ENCODE measurements around the gene STK38. TPM values are rescaled to one million over a fixed set of nuclear protein-coding genes. Genes with fewer than 3 reads are reported as not detected.
"Not testable (repeated sequence)": the region's sequence is repeated elsewhere in the genome, so short reads cannot be mapped to it uniquely, and the experiment has no call there.

Gene STK38
- total RNA-seq, 4 donors from 2014 or later: 19.2 to 43.2 (median 31.3) TPM

DNA sequence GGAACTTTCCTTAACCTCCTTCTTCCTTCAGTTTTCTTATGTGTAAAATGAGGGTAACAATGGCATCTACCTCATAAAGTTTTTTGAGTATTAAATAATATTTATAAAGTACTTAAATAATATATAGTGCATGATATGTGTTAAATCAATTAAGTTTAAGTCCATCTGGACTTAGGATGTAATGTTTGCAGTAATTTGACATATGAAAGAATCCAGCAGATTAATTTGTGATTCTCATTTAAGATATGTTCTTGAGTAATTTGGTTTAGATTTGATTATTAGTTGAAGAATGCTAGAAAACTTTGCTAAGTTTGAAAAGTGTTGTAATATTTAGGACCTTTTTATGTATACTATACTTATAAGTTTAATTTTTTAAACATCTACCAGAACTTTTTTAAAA lies 86.4 kb downstream of the STK38 start:
- ATAC-seq (ENCODE audit: low FRiP score) (no peak), DNase-seq (ENCODE audit: low spot score) (no peak)
- TF ChIP-seq, protein P1, sequence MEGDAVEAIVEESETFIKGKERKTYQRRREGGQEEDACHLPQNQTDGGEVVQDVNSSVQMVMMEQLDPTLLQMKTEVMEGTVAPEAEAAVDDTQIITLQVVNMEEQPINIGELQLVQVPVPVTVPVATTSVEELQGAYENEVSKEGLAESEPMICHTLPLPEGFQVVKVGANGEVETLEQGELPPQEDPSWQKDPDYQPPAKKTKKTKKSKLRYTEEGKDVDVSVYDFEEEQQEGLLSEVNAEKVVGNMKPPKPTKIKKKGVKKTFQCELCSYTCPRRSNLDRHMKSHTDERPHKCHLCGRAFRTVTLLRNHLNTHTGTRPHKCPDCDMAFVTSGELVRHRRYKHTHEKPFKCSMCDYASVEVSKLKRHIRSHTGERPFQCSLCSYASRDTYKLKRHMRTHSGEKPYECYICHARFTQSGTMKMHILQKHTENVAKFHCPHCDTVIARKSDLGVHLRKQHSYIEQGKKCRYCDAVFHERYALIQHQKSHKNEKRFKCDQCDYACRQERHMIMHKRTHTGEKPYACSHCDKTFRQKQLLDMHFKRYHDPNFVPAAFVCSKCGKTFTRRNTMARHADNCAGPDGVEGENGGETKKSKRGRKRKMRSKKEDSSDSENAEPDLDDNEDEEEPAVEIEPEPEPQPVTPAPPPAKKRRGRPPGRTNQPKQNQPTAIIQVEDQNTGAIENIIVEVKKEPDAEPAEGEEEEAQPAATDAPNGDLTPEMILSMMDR (IDR thresholded peaks at IDR 0.05): no peak

DNA sequence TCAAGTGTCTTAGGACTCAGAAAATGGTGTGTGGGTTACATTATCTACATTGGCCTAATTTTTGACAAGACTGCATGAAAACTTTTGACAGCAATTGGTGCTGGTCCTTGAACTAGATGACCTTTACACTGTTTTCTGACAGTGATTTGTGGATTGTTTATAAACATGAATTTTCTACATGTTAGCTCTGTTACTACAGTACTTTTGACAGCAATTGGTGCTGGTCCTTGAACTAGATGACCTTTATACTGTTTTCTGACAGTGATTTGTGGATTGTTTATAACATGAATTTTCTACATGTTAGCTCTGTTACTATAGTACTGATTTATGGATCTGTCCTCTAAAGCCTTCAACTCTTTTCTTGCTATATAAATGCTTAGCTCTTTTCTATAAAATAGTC lies 87.8 kb downstream of the STK38 start:
- DNase-seq (ENCODE audit: low spot score): no peak
- TF ChIP-seq, protein P1 (IDR thresholded peaks at IDR 0.05): no peak
- no peak for ATAC-seq (ENCODE audit: low FRiP score)

DNA sequence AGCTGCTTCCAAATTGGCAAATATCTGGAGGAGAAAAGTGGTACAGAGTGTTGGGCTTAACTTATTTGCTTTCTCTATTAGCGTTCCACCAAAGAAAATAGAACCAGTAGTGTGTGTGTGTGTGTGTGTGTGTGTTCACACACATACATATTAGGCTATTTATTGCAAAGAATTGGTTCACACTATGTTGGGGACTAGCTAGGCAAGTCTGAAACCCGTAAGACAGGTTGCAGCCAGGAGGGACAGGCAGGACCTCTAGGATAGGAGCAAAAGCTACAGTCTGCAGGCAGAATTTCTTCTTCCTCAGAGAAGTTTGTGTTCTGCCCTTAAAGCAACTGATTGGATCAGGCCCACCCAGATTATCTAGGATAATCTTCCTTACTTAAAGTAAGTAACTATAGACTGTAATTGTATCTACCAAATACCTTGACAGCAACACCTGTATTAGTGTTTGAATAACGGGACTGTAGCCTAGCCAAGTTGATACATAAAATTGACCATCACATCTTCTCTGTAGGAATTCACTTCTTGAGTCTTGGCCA lies 91.7 kb downstream of the STK38 start:
- no peak for ATAC-seq (ENCODE audit: low FRiP score)
- DNase-seq (ENCODE audit: low spot score): no peak
- TF ChIP-seq, protein P1 (IDR thresholded peaks at IDR 0.05): no peak

DNA sequence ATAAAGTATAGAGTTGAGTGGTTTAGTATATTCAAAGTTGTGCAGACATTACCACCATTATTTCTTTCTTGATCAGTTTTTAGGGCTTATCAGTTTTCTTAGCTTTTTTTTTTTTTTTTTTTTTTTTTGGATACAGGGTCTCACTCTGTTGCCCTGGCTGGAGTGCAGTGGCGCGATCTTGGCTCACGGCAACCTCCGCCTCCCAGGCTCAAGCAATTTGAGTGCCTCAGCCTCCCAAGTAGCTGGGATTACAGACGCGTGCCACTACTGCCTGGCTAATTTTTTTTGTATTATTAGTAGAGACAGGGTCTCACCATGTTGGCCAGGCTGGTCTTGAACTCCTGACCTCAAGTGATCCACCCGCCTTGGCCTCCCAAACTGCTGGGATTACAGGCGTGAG lies 94.4 kb downstream of the STK38 start:
- DNase-seq (ENCODE audit: low spot score); ATAC-seq (ENCODE audit: low FRiP score): not testable (repeated sequence)

DNA sequence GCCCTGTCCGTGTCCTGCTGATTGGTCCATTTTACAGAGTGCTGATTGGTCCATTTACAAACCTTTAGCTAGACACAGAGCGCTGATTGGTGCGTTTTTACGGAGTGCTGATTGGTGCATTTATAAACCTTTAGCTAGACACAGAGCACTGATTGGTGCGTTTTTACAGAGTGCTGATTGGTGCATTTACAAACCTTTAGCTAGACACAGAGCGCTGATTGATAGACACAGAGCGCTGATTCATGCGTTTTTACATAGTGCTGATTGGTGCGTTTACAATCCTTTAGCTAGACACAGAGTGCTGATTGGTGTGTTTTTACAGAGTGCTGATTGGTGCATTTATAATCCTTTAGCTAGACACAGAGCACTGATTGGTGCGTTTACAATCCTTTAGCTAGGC lies 98.1 kb downstream of the STK38 start:
- not testable (repeated sequence) for DNase-seq (ENCODE audit: low spot score); ATAC-seq (ENCODE audit: low FRiP score)

DNA sequence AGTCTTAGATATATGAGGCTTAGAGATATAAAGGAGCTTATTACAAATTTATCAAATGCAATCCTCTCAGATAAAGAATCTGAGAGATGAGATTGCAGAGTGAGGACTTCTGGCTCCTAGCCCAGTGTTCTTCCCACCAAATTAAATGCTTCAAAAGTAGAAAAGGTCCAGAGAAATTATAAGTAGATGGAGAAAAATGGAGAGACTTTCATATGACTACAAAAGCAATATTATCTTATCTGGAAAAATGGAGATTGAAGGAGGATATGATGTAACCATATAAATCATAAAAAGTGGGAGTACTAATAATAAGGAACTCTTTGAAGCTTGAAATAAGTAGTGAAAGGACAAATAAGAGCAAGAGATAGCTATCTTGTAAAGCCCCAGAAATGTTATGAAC lies 101.7 kb downstream of the STK38 start:
- ATAC-seq (ENCODE audit: low FRiP score): no peak
- DNase-seq (ENCODE audit: low spot score): no peak
- TF ChIP-seq, protein P1 (IDR thresholded peaks at IDR 0.05): no peak

DNA sequence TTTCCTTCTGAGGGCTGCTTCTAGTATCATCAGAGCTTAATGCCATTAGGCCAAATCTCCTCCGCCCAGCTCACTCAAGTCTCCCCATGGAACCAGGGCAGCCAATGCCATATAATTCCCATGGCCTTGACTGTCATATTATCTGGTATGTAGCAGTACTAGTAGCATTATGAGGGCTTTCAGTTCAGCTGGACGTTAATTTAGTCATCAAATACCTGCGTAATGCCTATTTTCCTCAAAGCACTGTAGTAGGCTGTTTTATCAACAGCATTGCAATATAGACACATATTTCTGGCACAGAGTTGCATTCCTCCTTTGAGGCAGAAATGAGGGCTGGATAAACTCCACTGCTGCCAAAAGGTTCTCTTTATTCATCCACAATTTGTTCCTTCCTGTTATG lies 102.8 kb downstream of the STK38 start:
- ATAC-seq (ENCODE audit: low FRiP score): peak; percentile 61
- no peak for DNase-seq (ENCODE audit: low spot score)
- TF ChIP-seq, protein P1 (IDR thresholded peaks at IDR 0.05): no peak

Small RNA genes lying within 50 kb of the gene (small RNA-seq; reads per million reads assigned to genes)
- gene RN7SL502P: not detected

Other genes starting within 250 kb of the STK38 start
- not detected for gene BNIP5, start 210.6 kb downstream of the STK38 start, total RNA-seq
- 1 to 10 TPM in 3 of 4 donors, under 1 TPM in 1; 0.56 to 5.9 (median 2.8) TPM for gene ETV7, start 159.8 kb downstream of the STK38 start, total RNA-seq
- not detected for gene PXT1, start 104.6 kb downstream of the STK38 start, total RNA-seq
- 100 to 1,000 TPM in 1 of 4 donors, 10 to 100 TPM in 3; 80.9 to 117 (median 89.4) TPM for gene KCTD20, start 104.5 kb downstream of the STK38 start, total RNA-seq
- gene SRSF3, start 46.9 kb upstream of the STK38 start, total RNA-seq: 100 to 1,000 TPM; 162 to 260 (median 189) TPM
- gene CDKN1A, start 131.2 kb upstream of the STK38 start, total RNA-seq: 100 to 1,000 TPM; 126 to 611 (median 261) TPM
- 1 to 10 TPM in 1 of 4 donors, under 1 TPM in 3; 0.19 to 2.4 (median 0.43) TPM for gene RAB44, start 150.3 kb upstream of the STK38 start, total RNA-seq

Measured in omental fat pad (tissue), 4 donors.